Cardiac muscle cell (in vitro differentiated cells and primary cell): ENCODE data around the gene SIPA1. TPM values are rescaled to one million over a fixed set of nuclear protein-coding genes. Genes with fewer than 3 reads are reported as not detected.
A peak's percentile ranks its signal among the peaks of the same experiment; 100 is the strongest.

Experiments
- DNase-seq, 2 donors: peaks; one replicate each; pipeline versions ENCODE4 v3.0.0 to v3.0.0-alpha.2; 2010 to 2017; ENCODE audit warnings: low read depth in 1 of 2, low spot score in 1 of 2
- H3K27ac ChIP-seq: fragments of 200-600 bp; sonication (generic); 2 replicates; pipeline ENCODE4 v1.5.1; 2016
- H3K27me3 ChIP-seq: fragments of 200-600 bp; sonication (generic); 2 replicates; pipeline ENCODE4 v1.6.0; 2016; ENCODE audit warnings: control low read depth
- H3K36me3 ChIP-seq: fragments of 200-600 bp; sonication (generic); 2 replicates; pipeline ENCODE4 v1.5.1; 2016; ENCODE audit warnings: control low read depth
- H3K4me1 ChIP-seq: fragments of 200-600 bp; sonication (generic); 2 replicates; pipeline ENCODE4 v1.8.1; 2017; ENCODE audit warnings: low read depth, mild to moderate bottlenecking, mixed run types
- H3K4me3 ChIP-seq: fragments of 200-600 bp; sonication (generic); 2 replicates; pipeline ENCODE4 v1.5.1; 2016; ENCODE audit warnings: mild to moderate bottlenecking
- H3K9me3 ChIP-seq: fragments of 200-600 bp; sonication (generic); 2 replicates; pipeline ENCODE4 v1.5.1; 2017; ENCODE audit warnings: low read depth, mild to moderate bottlenecking, control low read depth
- CTCF ChIP-seq: IDR thresholded peaks from 2 replicates; pipeline ENCODE4 v1.5.1; 2012; ENCODE audit warnings: low read depth, mild to moderate bottlenecking, low read length
- polyA plus RNA-seq: library from polyadenylated mRNA; unstranded; fragments of >200 nt; fragmentation: Nextera tagmentation; extraction: Ambion mirVana; gene quantifications from 2 replicates; pipeline ENCODE4 v1.2.1, GENCODE V29; 2016
- total RNA-seq: library from RNA; depleted of rRNA; stranded (reverse); fragments of >200 nt; gene quantifications from 2 replicates; pipeline ENCODE4 v1.2.3, GENCODE V29; 2016

SIPA1 gene
- total RNA-seq (17.3 and 25.9 TPM in 2 replicates), polyA plus RNA-seq (21.6 and 33.7 TPM in 2 replicates)

- peak; percentile 63 for TF ChIP-seq CTCF
- H3K36me3 ChIP-seq: no peaks in the 10 kb centered on the region
- H3K4me1 ChIP-seq: peaks cover 11% of the 10 kb centered on the region
These were observed at the start of gene SIPA1 for GRCh38 chr11:65637794-65638419. SIPA1 (plus strand) TSS chr11:65638101; CDS start chr11:65640922, 2,821 bp downstream.

GRCh38 chr11:65588199-65589054 lies 49.5 kb upstream of the SIPA1 start:
- H3K4me3 ChIP-seq: no peak overlapping the region
- peak; percentile 59 to 71 for DNase-seq
- H3K27ac ChIP-seq: peak overlapping the region; percentile 63
- H3K27me3 ChIP-seq: peaks cover 37% of the 10 kb centered on the region
- no peaks in the 10 kb centered on the region for H3K9me3 ChIP-seq
- no peaks in the 10 kb centered on the region for H3K36me3 ChIP-seq
- TF ChIP-seq CTCF: peak; percentile 48
- H3K4me1 ChIP-seq: peaks cover 17% of the 10 kb centered on the region

More at GRCh38 chr11:65637794-65638419, at the start of gene SIPA1:
- peak; percentile 89 to 95 for DNase-seq
- H3K27ac ChIP-seq: peak within 1 kb of the TSS; percentile 51
- H3K4me3 ChIP-seq: peak within 1 kb of the TSS; percentile 40
- H3K27me3 ChIP-seq: no peaks in the 10 kb centered on the region
- no peaks in the 10 kb centered on the region for H3K9me3 ChIP-seq

- peaks cover 17% of the 10 kb centered on the region for H3K4me1 ChIP-seq
- H3K36me3 ChIP-seq: no peaks in the 10 kb centered on the region
- no peak for TF ChIP-seq CTCF
- H3K9me3 ChIP-seq: no peaks in the 10 kb centered on the region
- no peak for DNase-seq
- H3K4me3 ChIP-seq: no peak overlapping the region
- no peak overlapping the region for H3K27ac ChIP-seq
- H3K27me3 ChIP-seq: peaks cover 32% of the 10 kb centered on the region
These were observed 48.3 kb upstream of the SIPA1 start for GRCh38 chr11:65589444-65590239.

- Histone ChIP-seq H3K27me3 (peaks cover 25% of the 10 kb centered on the region), H3K4me3 (no peak overlapping the region), H3K4me1 (peaks cover 17% of the 10 kb centered on the region), H3K9me3 (no peaks in the 10 kb centered on the region), H3K36me3 (no peaks in the 10 kb centered on the region), H3K27ac (no peak overlapping the region)
- DNase-seq: peak in 1 of 2 donors; percentile 50
- TF ChIP-seq CTCF: no peak
These were observed 47.6 kb upstream of the SIPA1 start for GRCh38 chr11:65590240-65590738.
